HG03175 (cell line): ENCODE measurements around the gene TAS2R10.

Experiments
- ATAC-seq: cut with Tn5 transposase; IDR thresholded peaks from one replicate; pipeline ENCODE4 v1.9.1; 2021; ENCODE audit warnings: mild to moderate bottlenecking, moderate library complexity; ENCODE audit not compliant: unreplicated experiment

TAS2R10 gene

DNA sequence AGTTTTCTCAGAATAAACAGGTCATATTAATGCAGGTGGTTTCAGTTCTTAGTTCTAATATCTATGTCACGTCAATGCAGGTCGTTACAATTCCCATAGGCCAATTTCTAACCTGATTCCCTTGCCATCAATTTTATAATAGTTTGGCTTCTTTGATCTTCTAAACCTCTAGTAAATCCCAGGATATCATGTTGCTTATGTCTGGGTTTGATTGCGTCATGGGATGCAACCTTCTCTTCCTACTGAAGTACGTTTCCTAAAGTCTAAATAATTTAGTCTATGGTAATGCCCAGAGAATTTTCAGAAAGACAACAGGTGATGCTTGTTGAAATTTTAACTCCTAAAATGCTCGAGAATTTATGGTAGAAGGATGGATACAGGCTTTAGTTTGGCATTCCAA, 42.9 kb downstream of the TAS2R10 start:
- ATAC-seq, result no peak

DNA sequence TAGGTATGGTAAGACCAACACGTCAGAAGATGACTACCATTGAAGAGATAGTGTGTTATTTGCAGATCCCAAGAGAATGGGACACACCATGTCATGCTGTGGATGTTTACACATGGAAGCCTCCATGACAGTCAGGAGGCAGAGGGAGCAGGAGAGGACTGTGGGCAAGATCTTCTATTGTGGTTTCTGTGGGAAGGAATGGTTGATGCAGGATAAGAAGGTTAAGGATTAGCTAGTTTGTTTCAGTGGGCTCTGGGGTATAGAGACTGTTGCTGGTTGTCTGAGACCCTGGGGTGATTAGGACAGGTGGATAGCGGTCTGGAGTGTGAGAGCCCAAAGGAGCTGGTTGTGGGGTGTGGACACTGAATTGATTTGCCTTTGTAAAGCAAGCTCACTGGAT, 47.1 kb downstream of the TAS2R10 start:
- ATAC-seq, result no peak
